Ammon's horn (tissue), 1 donor: ENCODE measurements around the gene ONECUT1.

Source experiments
- DNase-seq: peaks from one replicate; pipeline ENCODE4 v3.0.0-alpha.2; 2016; ENCODE audit warnings: low spot score

ONECUT1 gene

DNA sequence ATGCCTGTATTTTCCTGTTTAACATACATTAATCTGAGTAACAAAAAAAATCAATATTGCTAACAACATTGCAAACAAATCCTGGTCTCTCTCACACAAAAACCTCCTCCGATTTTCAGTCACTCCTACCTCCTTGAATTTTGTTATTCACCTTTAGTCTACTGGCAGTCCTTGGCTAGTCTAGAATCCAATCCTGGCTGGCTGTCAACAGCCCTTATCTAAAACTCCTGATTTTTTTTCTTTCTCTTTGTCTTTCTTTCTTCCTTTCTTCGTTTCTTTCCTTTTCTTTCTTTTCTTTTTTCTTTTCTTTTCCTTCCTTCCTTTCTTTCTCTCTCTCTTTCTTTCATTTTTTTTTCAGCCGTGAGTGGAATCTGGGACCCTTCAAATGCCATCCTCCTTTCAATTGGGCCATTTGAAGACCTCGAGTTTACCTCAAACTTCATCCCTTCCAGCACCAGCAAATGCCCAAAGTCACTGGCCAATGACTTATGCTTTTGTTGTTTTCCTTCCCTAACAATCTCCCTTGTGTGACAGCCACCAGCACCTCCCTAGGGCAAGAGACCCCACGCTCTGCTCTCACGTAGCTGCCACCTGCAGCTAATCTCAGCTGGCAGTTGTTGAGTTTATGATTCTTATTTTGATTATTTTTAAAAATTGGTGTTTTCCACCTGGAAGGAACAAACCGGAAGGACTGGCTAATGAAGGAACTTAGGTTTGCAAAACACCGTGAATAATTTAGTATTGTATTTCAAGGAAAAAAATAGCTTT is 6.8 kb upstream of the ONECUT1 start:
- DNase-seq = no peak

DNA sequence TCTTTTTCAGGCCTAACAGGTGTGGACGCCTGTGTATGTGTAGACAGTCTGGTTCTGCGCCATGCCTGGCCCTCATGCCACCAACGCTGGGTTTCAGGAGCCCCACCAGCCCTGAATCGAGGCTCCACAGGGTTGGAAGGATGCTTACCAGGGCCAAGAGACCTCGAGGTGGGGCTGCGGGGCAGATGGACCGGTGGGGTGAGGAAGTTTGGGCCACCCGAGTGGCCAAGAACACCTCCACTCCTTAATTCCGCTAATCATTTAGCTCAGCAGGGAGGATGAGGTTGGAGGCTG is 6.0 kb upstream of the ONECUT1 start:
- DNase-seq = no peak

DNA sequence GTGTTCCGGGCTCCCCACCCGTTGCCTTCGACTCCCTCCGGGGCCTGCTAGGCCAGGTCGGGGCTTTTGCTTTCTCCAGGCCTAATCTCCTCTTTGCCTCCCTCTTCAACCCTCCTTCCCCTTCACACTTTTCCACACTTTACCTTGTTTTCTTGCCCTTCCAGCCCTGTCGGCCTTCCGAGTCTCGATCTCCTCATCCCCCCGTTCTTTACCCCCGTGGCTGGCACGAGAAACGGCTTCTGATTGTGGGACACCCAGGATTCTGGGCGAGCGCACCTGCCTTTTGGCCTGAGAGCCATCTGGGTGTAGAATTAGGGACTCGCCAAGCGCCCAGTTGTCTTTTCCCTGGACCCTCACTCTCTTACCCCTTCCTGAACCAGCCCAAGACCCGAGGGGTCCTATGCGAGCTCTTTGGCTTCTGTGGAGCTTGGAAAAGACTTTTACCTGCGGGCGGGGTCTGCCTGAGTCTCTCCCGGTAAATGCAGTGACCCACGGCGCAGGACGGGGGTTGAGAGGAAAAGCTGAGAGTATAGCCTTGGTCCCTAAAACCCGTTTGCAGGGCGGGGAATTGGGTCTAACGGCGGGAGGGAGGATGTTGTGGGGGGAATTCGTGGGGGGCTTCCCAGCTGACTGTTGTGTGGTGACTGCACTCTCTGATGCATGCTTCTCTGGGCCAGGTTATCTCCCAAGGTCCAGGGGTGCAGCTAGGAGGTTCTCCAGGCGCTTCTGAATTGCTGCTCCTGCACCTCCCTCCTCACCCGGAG is 5.5 kb upstream of the ONECUT1 start:
- DNase-seq = no peak

DNA sequence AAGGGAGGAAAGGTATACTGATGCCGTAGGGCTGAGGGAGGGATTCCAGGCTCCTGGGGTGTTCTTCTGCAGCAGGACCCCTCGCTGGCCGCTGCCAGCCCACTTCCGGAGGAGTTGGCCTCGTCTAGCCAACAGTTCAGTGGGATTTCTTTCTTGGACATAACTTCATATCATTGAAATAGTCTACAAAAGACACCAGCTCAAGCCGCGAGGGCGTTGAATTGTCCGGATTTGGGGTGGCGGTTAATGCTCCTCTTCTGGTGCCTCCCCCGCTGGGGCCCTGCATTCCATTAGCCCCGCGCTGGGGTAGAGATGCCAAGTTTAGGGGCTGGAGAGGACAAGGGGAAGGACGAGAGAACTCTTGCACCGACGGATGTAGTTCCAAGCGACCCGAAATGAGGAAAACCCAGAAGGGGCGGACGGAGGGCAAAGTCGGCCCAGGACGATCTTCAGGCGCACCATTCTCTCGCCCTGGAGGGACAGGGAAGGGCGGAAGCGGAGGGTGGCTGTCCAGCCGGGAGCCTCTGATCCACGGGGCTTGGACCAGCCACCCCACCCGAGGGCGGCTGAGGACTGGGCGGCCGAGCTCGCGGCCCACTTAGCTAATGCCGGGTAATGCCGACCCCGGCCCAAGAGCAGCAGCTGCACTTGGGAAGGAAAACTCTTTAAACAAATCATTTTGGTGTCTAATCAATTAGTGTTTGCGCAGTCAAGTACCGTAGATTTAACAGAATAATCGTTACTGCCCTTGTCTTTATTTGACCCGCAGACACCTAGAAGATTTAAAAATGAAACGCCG is 4.7 kb upstream of the ONECUT1 start:
- DNase-seq = no peak

DNA sequence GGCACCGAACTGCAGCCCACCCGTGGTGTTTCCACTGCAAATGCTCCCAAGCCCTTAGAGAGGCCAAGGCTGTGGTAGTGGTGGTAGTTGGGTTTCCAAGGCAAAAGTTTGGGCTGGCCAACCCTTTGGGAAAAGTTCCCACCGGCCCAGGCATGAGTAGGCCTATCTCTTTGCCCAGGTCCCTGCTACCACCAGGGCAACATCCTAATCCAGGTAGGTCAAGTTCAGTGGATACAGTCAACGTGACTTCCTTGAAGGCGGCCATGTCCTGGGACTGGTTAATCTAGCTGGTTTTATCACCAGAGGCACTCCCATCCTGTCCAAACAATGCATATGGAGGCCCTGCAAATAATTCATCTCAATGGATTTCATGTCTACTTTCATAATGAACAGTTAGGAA is 1.6 kb upstream of the ONECUT1 start:
- no peak for DNase-seq

DNA sequence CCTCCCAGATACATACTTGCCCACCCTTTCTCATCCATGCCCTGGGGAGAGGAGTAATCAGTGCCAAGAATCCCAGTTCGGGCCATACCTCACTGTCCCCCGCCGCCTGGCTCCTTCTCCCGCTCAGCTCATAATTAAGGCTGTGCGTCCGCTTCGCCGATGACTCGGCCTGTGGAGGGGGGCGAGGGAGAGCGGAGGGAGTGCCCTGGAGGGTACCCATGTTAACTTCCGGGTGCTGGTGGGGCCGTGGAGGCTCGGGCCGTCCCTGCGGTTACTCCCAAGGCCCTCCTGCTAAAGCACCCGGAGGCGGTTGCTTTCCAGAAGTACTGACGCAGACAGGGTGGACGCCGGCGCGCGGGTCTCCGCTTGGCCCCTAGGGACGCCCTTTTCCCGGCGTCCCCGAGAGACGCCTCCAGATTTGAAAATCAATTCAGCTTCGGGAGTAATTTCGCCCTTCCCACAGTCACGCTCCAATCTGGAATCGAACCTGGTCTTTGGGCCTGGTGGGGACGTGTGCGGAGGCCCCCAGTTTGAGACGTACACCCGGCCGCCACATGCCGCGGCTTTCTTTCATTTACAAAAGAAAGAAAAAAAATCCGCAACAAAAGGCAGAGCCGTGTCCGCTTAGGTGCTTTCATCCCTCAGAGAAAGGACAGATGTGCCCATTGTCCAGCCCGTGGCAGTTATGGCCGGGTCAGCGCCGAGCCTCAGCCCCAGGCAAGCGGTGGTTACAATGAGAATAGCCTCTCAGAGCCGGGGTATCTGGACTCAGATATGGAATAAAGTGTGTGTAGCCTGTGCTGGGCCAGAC is 1.0 kb upstream of the ONECUT1 start:
- peak; percentile 24 for DNase-seq

DNA sequence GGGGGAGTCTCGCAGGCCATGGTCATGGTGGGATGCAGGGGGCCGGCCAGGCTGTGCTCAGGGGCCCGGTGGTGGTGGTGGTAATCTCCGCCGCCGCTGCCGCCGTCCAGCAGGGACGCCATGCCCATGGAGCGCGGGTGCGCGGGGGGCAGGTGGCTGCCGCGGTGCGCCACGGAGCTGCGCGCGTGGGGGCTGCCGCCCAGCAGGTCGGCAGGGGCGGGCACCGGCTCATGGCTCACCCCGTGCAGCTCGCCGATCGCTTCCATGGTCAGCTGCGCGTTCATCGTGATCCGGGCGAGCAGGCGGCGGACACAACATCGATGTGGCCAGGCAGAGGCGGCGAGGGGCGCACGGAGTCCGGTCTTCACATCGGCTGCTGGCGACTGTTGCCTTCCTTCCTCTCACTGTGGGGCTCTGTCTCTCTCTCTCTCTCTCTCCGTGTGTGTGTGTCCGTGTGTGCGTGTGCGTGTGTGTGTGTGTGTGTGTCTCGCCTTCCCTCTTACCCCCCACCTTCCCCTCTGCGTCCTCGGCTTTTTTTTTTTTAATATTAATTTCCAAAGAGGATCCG is 451 bp downstream of the ONECUT1 start:
- peak; percentile 14 for DNase-seq

DNA sequence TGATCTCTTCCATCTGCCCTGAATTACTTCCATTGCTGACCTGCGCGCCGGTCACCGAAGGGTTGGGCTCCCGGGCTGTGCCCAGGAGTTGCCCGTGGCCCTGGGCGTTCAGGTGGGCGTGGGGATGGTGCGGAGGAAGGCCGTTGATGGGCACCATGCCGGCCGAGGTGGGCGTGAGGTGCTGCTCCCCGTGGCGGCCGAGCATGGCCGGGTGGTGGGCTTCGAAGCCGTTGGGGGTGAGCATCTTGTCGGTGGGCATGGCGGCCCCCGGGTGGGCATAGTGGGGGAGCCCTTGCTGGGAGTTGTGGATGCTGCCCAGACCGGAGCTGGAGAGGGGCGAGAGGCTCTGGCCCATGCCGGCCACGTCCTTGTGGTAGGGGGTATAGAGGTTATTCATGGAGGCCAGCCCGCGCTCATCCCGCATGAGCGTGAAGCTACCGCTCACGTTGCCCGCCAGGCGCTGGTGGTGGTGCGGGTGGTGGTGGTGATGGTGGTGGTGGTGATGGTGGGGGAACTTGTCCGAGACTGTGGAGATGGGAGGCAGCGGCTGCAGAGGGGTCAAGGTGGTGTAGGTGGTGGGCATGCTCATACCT is 1.0 kb downstream of the ONECUT1 start:
- no peak for DNase-seq

DNA sequence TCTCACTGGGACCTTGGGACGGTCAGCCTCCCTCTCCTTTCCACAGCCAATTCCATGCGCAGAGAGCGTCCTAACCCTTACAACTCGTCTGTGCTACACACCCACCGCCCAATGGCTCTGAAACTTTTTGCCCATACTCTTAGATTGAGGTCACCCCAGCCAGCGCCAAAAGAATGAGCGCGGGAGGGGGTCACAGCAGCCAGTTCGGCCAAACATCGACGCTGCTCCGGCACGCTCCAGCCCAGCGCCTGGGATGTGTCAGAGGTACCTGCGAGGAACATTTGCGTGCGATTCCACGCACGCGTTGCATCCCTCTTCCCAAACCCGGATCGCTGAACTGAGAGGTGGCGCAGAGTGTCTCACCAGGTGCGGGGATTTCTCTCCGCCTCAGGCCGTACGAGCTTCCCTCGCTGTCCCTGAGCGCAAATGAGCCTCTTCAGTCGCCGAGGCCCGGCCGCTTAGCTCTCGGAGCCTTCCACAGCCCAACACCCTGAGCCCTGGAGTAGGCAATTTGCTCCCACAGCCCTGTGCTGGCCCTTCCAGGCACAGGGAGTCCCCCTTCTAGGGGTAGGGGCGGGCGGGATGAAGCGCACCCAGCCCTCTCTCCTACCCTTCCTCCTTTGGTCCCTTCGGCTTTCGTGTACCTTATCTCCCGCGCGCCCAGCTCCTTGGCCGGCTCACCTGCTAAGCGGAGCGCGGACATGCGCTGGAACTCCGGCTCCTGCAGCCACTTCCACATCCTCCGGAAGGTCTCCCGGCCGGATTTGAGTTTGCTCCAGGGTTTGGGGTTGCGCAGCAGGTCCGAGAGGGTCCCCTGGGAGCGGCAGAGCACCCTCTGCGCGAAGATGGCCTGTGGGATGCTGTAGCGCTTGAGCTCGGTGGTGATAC is 1.8 kb downstream of the ONECUT1 start:
- DNase-seq = no peak

DNA sequence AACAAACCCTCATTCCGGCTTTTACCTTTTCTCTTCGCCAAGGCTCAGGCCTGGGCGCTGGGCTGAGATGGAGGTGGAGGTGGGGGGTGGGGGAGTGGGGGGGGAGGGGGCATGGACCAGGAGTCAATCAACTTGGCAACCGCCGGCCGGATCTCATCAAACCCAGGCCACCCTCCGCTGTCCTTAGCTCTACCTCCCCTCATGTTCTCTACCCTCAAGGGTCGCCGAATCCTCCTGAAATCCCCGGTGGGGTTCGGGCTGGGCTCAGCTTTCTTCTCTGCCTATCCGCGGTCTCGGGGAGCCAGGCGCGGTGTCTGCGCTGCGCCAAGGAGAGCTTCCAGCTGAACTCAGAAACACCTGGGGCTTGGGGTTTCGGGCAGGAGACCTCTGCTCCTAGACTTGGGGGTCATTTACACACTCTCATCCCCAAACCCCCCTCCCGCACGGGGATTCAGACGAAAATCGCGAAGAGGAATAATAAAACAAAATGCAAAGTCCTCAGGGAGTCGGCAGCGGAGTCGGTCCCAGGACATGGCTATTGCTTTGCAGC is 2.5 kb downstream of the ONECUT1 start:
- DNase-seq = no peak

DNA sequence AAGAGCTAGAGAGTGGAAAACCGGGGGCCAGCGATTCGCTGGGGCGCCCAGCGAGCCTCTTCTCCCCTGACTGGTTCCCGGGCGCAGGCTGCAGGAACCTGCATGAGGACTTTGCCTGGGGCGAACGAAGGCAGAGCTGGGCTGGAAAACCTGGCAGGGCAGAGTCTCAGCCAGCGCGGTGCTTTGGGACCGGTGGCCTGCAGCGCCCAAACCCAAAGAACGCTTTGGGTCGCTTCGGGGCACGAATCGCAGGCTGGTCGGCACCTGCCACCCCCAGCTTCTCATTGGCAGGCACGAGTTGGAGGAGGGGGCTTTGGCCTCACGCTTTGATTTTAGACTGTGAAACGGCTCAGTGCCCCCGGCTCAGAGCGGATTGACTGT is 3.0 kb downstream of the ONECUT1 start:
- no peak for DNase-seq

DNA sequence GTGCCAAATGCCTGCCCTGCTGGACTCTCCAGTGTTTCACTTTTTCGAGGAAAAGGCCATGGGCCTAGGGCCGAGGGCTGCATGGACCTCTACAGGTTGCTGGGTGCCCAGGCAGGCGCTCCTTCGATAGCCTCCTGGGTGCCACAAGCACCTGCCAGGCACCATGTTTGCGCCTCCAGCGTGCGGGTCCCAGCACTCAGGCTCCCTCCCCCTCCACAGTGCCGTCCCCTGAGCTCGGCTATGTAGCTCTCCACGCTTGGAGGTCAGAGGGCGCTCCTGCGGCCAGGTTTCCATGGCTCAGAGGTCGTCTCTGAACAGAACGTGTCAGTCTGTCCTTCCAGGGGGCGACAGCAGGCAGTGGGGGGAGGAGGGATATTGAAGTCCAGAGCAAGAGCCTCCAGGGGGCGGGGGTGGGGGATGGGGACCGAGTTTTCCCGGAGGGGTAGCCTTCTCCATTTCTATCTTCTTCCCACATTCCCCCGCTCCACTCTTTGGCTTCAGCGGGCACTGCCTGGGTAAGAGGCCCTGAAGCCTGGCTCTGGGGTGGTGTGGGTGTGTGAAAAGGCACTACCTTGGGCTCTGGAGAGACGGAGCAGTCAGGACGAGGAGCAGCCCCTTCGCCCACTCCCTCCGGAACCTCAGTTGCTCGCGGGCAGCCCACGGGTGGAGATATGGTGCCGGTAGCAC is 3.6 kb downstream of the ONECUT1 start:
- DNase-seq = no peak

DNA sequence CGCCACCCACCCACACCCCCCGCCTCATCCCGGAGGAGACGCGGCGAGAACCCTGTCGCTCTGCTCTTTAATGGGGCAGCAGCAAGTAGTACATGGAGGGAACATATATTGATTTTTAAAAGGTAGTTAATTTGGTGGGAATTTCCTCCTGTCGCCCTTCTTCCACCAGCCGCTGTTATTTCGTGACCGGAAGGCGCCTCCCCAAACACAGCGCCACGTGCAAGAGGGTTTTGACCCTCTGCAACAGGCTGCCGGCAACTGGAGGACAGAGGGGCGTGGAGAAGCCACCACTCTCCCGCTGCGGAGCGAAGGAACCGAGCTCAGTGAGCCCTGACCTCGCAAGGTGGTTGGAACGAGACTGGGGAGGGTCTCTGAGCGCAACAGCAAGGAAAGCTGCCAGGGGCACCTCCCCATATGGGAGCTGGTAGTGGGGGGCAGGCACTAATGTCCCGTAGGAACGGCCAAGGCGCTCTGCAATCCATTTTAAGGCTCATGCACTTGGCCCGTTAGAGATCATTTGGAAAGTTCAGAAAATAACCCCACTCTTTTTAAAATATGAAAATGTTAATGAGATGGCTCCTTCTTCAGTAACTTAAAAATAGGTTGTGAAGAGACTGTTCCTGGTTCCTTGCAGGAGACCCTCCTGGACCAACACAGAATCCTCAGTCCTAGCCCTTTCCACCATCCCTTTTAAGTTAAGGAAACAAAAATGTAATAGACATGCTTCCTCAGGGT is 4.3 kb downstream of the ONECUT1 start:
- DNase-seq = no peak

DNA sequence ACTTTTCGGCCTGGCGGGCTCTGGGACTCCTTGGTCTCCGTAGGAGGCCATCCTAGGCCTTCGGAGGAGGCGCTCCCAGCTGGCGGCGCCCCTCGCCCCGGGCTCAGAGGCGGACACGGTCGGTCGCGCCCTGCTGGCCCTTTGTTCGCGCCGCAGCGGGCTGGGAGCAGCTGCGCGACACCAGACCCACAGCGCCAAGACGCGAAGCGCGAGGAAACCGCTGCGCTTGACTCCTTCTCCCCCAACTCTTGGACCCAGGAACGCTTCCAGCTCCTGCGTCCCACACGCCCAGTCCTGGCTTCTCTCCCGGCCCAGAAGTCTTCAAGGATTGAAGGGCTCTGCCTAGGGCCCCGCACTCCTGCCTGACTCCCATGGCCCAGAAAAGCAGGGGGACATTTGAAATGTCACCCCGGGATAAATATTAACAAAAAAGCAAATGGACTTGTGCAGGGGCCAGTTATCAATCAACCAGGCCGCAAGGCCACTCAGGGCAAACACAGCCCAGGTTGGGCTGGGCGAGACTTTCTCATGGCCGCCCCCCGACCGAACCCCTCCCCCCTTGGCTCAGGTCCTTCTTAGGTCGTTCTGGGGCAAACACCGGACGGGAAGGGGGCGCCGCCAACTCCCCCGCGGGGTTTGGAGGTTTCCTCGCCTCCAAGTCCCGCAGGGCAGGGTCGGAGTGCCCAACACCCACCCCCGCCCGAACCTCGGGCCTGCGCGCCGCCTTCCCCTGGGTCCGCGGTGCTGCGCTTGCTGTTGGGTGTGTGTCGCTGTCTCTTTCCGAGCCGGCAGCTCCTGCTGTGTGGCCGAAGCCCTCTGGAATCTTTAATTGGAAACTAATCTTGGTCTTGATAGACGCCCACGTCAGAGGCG is 5.1 kb downstream of the ONECUT1 start:
- no peak for DNase-seq

DNA sequence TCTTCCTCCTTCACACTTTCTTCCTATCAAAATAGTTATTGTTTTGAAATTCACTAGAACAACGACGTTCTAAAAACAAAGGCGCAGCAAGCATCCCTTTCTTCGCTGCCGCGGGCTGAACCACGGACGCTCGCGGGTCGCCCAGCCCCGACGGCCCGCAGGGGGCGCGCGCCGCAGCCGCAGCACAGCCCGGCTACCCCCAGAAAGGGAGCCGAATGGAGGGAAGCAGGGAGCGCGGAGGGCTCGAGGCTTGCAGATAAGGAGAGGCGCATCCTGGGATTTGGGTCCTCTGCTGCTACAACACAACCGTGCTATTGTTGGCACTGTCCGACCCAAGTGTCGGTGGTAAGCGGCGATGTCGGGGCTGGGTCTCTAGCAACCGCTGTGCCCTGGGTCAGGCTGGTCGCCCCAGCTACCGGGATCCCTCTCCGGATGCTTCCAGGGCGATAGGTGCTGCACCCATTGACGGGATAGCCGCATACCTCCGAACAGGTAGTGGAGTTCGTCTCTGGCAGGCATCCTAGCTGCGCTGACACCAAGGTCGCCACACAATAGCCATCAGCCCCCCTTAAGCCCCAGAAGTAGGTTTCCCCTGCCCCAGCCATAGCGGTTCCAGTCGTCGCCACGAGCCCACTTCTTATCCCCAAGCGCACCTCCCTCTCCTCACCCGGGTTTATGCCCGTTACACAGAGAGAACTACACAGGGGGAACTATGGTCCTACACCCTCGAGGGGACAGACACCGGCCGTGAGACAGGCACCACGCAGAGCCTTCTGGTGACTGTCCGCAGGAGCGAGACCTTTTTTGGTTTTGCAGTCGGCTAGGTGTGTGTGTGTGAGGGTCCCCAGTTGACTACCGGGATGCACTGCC is 6.0 kb downstream of the ONECUT1 start:
- DNase-seq = peak; percentile 13

DNA sequence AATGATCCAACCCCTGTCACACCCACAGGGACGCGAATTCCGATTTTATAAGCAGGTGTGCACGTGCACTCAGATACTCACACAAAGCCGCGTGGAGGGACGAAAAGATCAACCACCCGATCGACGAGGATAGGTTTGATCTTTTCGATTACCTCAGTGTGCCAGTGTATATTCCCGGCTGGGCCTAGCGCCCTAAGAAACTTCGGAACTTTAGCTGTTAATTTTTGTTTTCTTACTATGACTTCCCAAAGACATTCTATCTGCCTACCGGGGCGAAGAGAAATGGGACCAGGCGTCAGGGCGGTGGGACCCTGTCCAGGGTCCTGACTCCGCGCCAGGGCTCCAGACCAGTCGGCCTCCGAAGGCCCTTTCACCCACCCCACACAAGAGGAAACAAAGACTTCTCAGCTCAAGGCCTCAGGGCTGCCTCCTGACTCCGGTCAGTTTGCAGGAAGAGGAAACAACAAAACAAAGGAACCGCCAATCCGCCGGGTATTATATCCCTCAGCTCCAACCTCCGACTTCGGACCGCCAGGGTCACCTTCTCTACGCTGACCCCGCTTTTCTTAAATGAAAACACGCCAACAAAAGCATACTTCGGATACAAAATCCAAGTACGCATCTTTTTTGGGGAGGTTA is 6.8 kb downstream of the ONECUT1 start:
- peak; percentile 15 for DNase-seq
